ENCODE results near the gene CCDC178.

CCDC178 gene

DNA sequence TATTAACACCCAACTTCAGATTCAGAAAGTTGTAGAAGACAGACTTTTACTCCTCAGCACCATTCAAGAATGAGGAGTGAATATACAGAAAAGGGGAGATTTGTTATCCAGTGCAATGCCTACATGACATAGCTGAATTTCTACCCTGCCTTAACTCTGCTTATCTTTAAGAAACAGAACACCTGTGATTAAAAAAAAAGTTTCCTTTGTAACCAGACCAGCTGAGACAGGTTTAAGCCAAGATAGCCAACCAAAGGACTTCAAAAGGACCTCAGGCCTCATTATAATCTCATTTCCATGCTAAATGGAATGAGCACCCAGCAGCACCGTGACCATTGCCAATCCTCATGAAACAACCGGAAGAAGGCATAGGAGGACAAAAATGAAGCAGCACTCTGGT, 122.9 kb downstream of the CCDC178 start:
- Mint-ChIP-seq H3K27me3 (no peaks in the 10 kb centered on the region), H3K4me3 (no peak overlapping the region), H3K36me3 (no peaks in the 10 kb centered on the region), H3K9me3 (peaks cover 0 to 6% of the 10 kb centered on the region in 2 donors), H3K27ac (no peak overlapping the region), H3K4me1 (no peaks in the 10 kb centered on the region)
- DNase-seq (no peak), ATAC-seq (replicated peaks) (no peak)

DNA sequence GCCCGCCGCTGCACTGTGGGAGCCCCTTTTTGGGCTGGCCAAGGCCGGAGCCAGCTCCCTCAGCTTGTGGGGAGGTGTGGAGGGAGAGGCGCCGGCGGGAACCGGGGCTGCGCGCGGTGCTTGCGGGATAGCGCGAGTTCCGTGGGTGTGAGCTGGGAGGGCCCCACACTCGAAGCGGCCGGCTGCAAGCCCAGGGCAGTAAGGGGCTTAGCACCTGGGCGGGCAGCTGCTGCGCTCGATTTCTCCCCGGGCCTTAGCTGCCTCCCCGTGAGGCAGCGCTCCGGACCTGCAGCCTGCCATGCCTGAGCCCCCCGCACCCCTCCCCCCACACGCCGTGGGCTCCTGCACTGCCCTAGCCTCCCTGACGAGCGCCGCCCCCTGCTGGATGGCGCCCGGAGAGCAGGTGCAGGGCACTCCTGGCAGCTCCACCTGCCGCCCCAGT, 124.4 kb downstream of the CCDC178 start:
- H3K4me1 Mint-ChIP-seq, result no peaks in the 10 kb centered on the region
- ATAC-seq (replicated peaks) (no peak), DNase-seq (no peak)
- H3K9me3 Mint-ChIP-seq, result peaks cover 0 to 6% of the 10 kb centered on the region in 2 donors
- no peak overlapping the region for H3K27ac Mint-ChIP-seq
- H3K4me3 Mint-ChIP-seq, result no peak overlapping the region
- H3K36me3 Mint-ChIP-seq, result no peaks in the 10 kb centered on the region
- H3K27me3 Mint-ChIP-seq, result no peaks in the 10 kb centered on the region

DNA sequence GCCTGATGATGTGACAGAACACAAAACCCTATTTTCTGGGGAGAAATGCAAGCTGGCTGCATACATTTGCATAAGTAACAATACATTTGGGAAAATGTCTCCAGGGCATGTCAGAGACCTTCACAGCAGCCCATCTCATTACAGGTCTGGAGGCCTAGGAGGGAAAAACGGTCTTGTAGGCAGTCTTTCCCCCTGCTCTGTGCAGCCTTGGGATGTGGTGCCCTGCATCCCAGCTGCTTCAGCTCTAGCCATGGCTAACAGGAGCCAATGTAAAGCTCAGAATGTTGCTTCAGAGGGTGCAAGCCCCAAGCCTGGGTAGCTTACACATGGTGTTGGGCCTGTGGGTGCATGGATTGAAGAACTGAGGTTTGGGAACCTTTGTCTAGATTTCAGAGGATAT, 133.0 kb downstream of the CCDC178 start:
- Mint-ChIP-seq H3K27me3 (no peaks in the 10 kb centered on the region), H3K4me3 (no peak overlapping the region), H3K27ac (no peak overlapping the region), H3K4me1 (no peaks in the 10 kb centered on the region), H3K9me3 (peaks cover 5% of the 10 kb centered on the region in 2 donors), H3K36me3 (peaks cover 0 to 2% of the 10 kb centered on the region in 2 donors)
- ATAC-seq (replicated peaks), result no peak
- DNase-seq, result no peak

DNA sequence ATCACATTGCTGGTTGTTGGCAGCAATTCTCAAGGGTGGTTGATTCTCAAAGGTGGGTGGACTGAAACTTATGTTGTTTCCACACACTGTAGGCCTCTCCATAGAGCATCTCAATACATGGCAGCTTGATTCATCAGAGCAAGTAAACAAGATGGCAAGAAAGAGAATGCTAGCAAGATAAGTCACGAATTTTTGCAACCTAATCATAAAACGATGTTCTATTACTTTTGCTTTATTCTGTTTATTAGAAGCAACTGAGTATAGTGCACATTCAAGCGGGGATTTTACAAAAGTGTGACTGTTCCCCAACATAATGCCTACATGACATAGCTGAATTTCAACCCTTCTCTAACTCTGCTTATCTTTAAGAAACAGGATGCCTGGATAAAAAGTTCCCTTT, 136.2 kb downstream of the CCDC178 start:
- peaks cover 0 to 2% of the 10 kb centered on the region in 2 donors for H3K36me3 Mint-ChIP-seq
- no peaks in the 10 kb centered on the region for H3K4me1 Mint-ChIP-seq
- no peak for ATAC-seq (replicated peaks)
- DNase-seq, result no peak
- no peak overlapping the region for H3K27ac Mint-ChIP-seq
- peaks cover 10 to 12% of the 10 kb centered on the region in 2 donors for H3K9me3 Mint-ChIP-seq
- no peak overlapping the region for H3K4me3 Mint-ChIP-seq
- H3K27me3 Mint-ChIP-seq, result no peaks in the 10 kb centered on the region

DNA sequence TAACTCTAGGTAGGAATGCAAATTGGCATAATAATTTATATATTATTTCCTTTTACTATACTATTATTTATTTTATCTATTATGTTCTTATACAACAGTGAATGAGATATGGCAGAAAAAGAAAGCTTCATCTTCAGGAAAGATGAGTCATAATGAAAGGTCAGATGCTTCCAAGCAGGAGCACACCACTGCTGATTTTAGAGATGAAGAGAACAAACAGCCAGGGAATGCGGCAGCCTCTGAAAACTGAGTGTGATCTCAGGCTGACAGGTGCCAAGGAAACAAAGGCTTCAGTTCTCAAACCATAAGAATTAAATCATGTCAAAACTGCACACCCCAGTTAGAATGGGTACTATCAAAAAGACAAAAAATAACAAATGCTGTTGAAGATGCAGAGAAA, 149.0 kb downstream of the CCDC178 start:
- H3K27me3 Mint-ChIP-seq, result no peaks in the 10 kb centered on the region
- no peaks in the 10 kb centered on the region for H3K4me1 Mint-ChIP-seq
- no peaks in the 10 kb centered on the region for H3K9me3 Mint-ChIP-seq
- no peak overlapping the region for H3K27ac Mint-ChIP-seq
- DNase-seq (no peak), ATAC-seq (replicated peaks) (no peak)
- no peak overlapping the region for H3K4me3 Mint-ChIP-seq
- H3K36me3 Mint-ChIP-seq, result no peaks in the 10 kb centered on the region

DNA sequence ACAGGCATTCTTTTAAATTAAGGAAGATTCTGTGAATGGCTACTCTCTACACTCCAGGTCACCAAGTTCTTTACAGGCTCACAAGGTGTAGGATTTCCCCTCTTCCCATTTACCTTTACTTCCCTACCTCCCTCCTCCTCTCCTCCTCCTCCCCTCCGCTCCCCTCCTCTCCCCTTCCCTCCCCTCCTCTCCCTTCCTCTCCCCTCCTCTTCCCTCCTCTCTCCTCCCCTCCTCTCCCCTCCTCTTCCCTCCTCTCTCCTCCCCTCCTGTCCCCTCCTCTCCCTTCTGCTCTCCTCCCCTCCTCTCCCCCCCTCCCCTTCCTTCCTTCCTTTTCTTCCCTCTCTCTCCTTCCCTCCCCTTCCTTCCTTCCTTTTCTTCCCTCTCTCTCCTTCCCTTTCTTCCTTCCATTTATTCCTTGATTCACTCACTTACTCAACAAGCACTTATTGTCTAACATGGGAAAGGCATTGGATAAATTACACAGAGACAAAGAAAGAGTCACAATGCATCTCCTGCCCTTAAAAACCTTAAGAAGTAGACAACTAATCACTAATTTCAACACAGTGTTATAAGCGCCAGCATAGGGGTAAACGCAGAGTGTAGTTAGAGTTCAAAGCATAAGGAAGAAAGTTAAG, 152.3 kb downstream of the CCDC178 start:
- no peaks in the 10 kb centered on the region for H3K9me3 Mint-ChIP-seq
- ATAC-seq (replicated peaks), result no peak
- H3K36me3 Mint-ChIP-seq, result no peaks in the 10 kb centered on the region
- no peaks in the 10 kb centered on the region for H3K4me1 Mint-ChIP-seq
- no peaks in the 10 kb centered on the region for H3K27me3 Mint-ChIP-seq
- no peak for DNase-seq
- no peak overlapping the region for H3K27ac Mint-ChIP-seq
- H3K4me3 Mint-ChIP-seq, result no peak overlapping the region

DNA sequence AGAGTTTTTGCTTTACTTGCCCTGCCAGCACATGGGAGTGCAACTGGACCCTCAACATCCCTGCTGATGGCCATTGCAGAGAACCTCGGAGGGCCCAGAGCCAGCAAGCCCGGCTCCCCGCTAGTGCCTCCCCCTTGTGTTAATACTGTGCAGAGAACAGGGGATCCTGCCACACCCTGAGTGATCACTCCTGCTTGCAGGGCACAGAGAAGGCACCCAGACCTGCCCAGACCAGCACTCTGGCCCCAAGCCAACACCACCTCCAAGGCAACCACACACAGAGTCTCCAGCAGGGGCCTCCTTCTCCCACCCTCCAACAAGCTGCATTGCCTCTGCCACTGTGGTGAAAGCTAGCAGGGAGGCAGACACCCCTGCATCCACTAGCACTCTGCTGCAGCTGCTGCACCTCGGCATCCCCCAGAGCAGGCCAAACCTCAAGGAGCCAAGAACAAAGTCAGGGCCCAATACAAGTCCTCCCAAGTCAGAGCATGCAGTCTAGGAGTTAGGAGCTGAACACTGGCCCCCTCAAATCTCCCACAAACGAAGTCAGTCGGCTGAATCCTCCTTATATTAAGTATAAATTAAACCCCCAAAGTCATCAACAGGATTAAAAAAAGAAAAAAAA, 157.7 kb downstream of the CCDC178 start:
- no peak overlapping the region for H3K27ac Mint-ChIP-seq
- H3K4me3 Mint-ChIP-seq, result no peak overlapping the region
- DNase-seq, result no peak
- no peaks in the 10 kb centered on the region for H3K9me3 Mint-ChIP-seq
- no peaks in the 10 kb centered on the region for H3K27me3 Mint-ChIP-seq
- no peaks in the 10 kb centered on the region for H3K36me3 Mint-ChIP-seq
- peak; percentile 12 to 29 for ATAC-seq (replicated peaks)
- no peaks in the 10 kb centered on the region for H3K4me1 Mint-ChIP-seq

DNA sequence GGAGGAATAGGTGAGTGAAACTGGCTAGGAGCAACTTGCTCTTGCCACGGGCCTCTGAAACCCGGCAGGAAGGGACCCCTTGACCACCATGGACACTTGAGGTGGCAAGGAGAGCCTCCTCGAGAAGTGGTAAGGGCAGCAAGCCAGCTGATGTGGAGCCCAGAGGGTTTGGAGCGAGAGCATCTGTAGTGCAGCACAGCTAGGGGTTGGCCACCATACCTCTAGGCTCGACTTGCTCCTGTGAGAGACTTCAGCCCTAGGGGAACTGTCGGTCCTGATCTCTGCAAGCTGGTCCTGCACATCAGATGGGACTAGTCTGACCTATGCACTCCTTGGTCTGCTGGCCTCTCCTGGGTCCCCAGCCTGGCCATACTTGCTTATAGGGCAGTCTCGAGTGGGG, 158.4 kb downstream of the CCDC178 start:
- H3K4me1 Mint-ChIP-seq, result no peaks in the 10 kb centered on the region
- H3K4me3 Mint-ChIP-seq, result no peak overlapping the region
- DNase-seq, result no peak
- no peak overlapping the region for H3K27ac Mint-ChIP-seq
- ATAC-seq (replicated peaks), result peak in 1 of 2 donors; percentile 10
- no peaks in the 10 kb centered on the region for H3K9me3 Mint-ChIP-seq
- no peaks in the 10 kb centered on the region for H3K36me3 Mint-ChIP-seq
- no peaks in the 10 kb centered on the region for H3K27me3 Mint-ChIP-seq

DNA sequence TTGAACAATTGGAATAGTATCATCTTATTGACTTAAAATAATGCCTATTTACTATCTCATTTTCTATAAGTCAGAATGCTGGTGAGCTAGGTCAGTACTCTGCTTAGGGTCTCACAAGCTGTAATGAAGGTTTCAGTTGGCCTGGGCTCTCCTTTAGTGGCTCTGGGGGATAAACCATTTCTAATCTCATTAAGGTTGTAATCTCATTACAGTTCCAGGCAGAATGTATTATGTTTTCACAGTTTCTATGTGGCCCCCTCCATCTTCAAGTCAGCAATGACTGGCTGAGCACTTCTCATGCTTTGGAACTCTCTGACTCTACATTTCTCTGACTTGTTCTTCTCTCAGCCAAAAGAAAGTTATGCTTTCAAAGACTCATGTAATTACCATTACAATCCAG, 163.1 kb downstream of the CCDC178 start:
- Mint-ChIP-seq H3K9me3 (no peaks in the 10 kb centered on the region), H3K36me3 (no peaks in the 10 kb centered on the region), H3K27ac (no peak overlapping the region), H3K4me3 (no peak overlapping the region), H3K4me1 (no peaks in the 10 kb centered on the region), H3K27me3 (no peaks in the 10 kb centered on the region)
- ATAC-seq (replicated peaks) (no peak), DNase-seq (no peak)

DNA sequence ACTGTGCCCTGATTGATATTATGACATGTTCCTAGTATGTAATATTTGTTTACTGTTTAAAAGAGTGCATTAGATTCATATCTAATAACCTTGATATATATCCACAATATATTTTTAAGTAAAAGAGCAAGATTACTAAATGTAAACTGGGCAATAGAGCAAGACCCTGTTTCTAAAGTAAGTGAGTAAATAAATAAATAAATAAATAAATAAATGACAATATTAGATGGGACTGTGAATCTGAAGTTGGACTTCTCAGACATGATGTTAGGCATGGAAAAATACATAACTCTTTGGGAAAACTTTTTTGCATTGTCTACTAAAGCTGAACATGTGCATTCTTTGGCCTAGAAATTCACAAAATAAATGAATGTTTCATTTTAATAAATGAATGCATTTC, 164.7 kb downstream of the CCDC178 start:
- ATAC-seq (replicated peaks), result no peak
- no peaks in the 10 kb centered on the region for H3K4me1 Mint-ChIP-seq
- no peaks in the 10 kb centered on the region for H3K27me3 Mint-ChIP-seq
- no peak overlapping the region for H3K4me3 Mint-ChIP-seq
- no peaks in the 10 kb centered on the region for H3K36me3 Mint-ChIP-seq
- H3K9me3 Mint-ChIP-seq, result no peaks in the 10 kb centered on the region
- DNase-seq, result no peak
- H3K27ac Mint-ChIP-seq, result no peak overlapping the region

DNA sequence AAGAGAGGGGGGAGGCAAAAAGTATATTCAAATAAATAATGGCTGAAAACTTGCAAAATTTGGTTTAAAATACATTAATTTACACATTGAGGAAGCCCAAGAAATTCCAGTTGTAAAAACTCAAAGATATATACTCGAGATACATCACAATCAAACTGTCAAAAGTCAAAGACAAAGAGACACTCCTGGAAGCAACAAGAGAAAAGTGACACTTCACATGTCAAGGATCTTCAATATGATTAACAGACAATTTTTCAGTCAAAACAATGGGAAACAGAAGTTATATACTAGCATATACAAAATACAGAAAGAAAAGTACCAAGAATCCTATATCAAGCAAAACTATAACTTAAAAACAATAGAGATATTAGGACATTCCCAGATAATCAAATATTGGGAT, 170.2 kb downstream of the CCDC178 start:
- ATAC-seq (replicated peaks) (no peak), DNase-seq (no peak)
- H3K4me1 Mint-ChIP-seq, result no peaks in the 10 kb centered on the region
- no peaks in the 10 kb centered on the region for H3K27me3 Mint-ChIP-seq
- no peak overlapping the region for H3K27ac Mint-ChIP-seq
- H3K9me3 Mint-ChIP-seq, result no peaks in the 10 kb centered on the region
- no peaks in the 10 kb centered on the region for H3K36me3 Mint-ChIP-seq
- no peak overlapping the region for H3K4me3 Mint-ChIP-seq

DNA sequence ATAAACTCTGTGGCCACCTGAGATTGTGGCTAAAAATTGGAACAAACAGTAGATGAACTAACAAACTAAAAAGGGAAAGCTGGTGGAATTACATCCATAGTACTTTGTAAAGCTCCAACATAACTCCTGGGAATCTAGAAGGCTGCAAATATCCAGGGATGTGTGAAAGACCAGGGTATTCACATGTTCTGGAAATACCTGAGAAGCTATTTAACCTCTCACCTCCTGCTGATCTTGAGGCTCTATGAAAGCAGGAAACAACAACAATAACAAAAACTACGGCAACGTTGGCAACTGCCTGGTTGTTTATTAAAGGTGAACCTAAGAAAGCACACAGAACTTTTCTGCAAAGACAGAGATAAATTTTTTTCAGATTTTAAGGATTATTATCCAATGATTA, 171.3 kb downstream of the CCDC178 start:
- Mint-ChIP-seq H3K4me3 (no peak overlapping the region), H3K4me1 (no peaks in the 10 kb centered on the region), H3K9me3 (no peaks in the 10 kb centered on the region), H3K27ac (no peak overlapping the region), H3K27me3 (no peaks in the 10 kb centered on the region), H3K36me3 (no peaks in the 10 kb centered on the region)
- DNase-seq, result no peak
- no peak for ATAC-seq (replicated peaks)

DNA sequence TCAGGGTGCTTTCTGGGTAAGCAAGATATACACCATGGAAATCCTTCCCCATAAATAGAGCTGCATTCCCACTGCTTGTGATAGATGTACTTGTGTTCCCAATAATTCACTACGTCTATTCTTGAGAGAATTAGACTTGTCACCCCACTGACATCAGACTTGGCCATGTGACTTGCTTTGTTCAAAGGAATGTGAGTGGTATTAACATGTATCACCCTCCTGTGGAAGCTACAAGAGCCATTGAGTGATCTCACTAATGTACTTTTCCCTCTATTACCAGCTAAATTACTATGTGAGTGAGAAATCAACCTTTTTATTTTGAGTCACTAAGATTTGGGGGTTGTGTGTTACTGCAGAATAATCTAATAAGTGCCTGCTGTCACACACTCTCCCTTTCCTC, 176.0 kb downstream of the CCDC178 start:
- H3K27ac Mint-ChIP-seq, result no peak overlapping the region
- H3K27me3 Mint-ChIP-seq, result peaks cover 0 to 5% of the 10 kb centered on the region in 2 donors
- DNase-seq, result no peak
- H3K4me3 Mint-ChIP-seq, result no peak overlapping the region
- no peaks in the 10 kb centered on the region for H3K9me3 Mint-ChIP-seq
- no peak for ATAC-seq (replicated peaks)
- no peaks in the 10 kb centered on the region for H3K4me1 Mint-ChIP-seq
- no peaks in the 10 kb centered on the region for H3K36me3 Mint-ChIP-seq

DNA sequence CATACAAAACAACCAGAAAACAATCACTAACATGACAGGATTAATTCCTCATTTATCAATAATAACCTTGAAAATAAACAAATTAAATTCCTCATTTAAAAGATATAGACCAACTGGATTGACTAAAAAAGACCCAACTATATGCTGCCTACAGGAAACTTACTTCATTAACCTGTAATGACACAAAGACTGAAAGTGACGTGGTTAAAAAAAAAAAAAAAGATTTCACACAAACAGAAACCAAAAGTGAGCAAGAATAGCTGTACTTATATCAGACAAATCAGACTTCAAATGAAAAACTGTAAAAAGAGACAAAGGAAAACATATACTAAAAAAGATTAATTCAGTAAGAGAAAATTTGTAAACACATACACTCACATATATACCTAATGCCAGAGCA, 201.2 kb downstream of the CCDC178 start:
- no peak for ATAC-seq (replicated peaks)
- Mint-ChIP-seq H3K36me3 (no peaks in the 10 kb centered on the region), H3K4me1 (no peaks in the 10 kb centered on the region), H3K4me3 (no peak overlapping the region), H3K27ac (no peak overlapping the region), H3K27me3 (peaks cover 3 to 5% of the 10 kb centered on the region in 2 donors), H3K9me3 (peaks cover 13 to 17% of the 10 kb centered on the region in 2 donors)
- DNase-seq, result no peak

DNA sequence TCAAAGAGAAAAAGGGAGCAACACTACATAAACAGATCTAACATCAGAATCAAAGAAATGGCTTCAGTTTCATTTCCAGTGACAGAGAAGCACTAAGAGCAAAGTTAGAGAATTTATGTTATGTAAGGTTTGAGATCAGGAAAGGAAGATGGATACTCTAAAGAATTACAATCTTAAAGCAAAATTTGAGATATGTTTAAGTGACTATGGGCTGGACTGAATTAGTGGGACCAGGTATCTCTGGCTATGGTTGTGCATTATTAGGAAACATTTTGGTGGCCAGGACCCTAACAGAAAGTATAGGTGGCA, 208.2 kb downstream of the CCDC178 start:
- Mint-ChIP-seq H3K4me1 (no peaks in the 10 kb centered on the region), H3K9me3 (no peaks in the 10 kb centered on the region), H3K4me3 (no peak overlapping the region), H3K36me3 (no peaks in the 10 kb centered on the region), H3K27ac (no peak overlapping the region), H3K27me3 (peaks cover 0 to 6% of the 10 kb centered on the region in 2 donors)
- DNase-seq (no peak), ATAC-seq (replicated peaks) (no peak)

Measured in stimulated activated naive B cell treated with anti-CD40 and anti-IgM and Interleukin-4, amounts not matched to agents 10 μg/mL and 1 μg/mL and 100 μg/mL, for 72 hours (primary cell).